ENCODE measurements around the gene TMEM220. TPM values are rescaled to one million over a fixed set of nuclear protein-coding genes. Genes with fewer than 3 reads are reported as not detected.

TMEM220 gene
- total and polyA plus RNA-seq, 9 of the 15 experiments (the other 6 are each of a cell fraction or from before 2014, with no cell fraction given): not detected

DNA sequence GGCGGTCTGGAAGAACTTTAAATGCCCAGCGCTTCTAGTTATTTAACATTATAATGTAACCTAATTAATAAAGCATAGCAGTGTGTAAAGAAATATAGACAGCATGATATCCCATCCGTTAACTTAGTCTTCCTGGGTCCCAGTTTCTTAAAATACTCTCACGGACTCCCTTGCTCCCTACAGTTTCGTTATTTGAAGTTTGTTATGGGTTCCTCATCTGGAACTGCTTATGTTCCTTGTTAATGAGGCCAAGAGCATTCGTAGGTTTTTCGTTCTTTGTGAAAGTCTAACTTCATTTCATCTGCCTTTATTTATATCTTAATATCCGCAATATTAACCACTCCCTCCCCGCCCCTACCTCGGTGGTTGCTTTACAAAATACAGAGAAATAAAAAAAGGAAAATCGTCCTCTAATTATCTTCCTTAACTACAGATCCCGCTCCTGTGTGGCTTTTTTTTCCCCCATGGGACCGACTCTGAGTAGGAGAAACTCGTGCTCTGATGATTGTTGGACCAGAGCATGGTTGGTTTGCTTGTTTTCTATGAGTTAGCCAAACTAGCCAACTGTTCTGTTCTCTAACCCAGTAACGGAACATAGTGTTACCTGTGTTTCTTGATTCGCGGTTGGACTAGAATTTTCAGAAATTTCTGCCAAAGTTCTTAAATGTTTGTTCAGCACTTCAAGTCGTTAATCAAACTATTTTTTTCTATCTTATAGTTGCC, 31.6 kb downstream of the TMEM220 start:
- BruUV-seq (replicated peaks): TSS peak; percentile 70
- peak overlapping the region; percentile 86 for H3K27ac ChIP-seq (ENCODE audit: extremely low read depth, low read depth, low read length)
- intact Hi-C loops (cut with micrococcal nuclease): no loop called here

More for the DNA sequence above, 31.6 kb downstream of the TMEM220 start:
- Histone ChIP-seq H2AFZ (ENCODE audit: low read depth, low read length) (peak overlapping the region; percentile 91), H3K9me3 (replicated peaks; ENCODE audit: control insufficient read depth, insufficient read depth, low read depth, low read length) (no peaks in the 10 kb centered on the region), H3K9me1 (ENCODE audit: control insufficient read depth, insufficient read depth, low read length) (no peaks in the 10 kb centered on the region), H4K20me1 (replicated peaks; ENCODE audit: control insufficient read depth, insufficient read depth, low read length) (no peaks in the 10 kb centered on the region), H3K4me3 (peak overlapping the region; percentile 75), H3K4me2 (ENCODE audit: insufficient read depth, low read length) (peak overlapping the region; percentile 81), H3K27me3 (ENCODE audit: control insufficient read depth in 2 of 2, insufficient read depth in 2 of 2, low read length in 2 of 2) (no peaks in the 10 kb centered on the region), H3K79me2 (ENCODE audit: control insufficient read depth, insufficient read depth, low read length) (peaks cover 59% of the 10 kb centered on the region), H3K9ac (ENCODE audit: insufficient read depth in 1 of 2, low read depth in 2 of 2, low read length in 2 of 2) (peak overlapping the region; percentile 78 to 88), H3K4me1 (replicated peaks in 1 of 2; ENCODE audit: control insufficient read depth in 2 of 2, insufficient read depth in 2 of 2, low read length in 2 of 2) (peaks cover 0 to 3% of the 10 kb centered on the region in 2 experiments; a peak in 2 of 5 replicates), H3K36me3 (ENCODE audit: control insufficient read depth, insufficient read depth, low read length) (peaks cover 24% of the 10 kb centered on the region)
- WGBS (ENCODE audit: insufficient coverage, low coverage, missing lambda C conversion rate): 2% methylated on average over 16 of the region's 18 CpGs
- CTCF ChIA-PET (ENCODE audit: low intra/inter-chr PET ratio): no interaction called here
- DNase-seq (ENCODE audit: extremely low read depth in 1 of 4, low spot score in 3 of 4) (peak in 2 of 4 experiments; percentile 12 to 19), ATAC-seq (no peak), FAIRE-seq (peak; percentile 61)
- POLR2A ChIA-PET: no interaction called here
- TF ChIP-seq NCOA2 (IDR thresholded peaks at IDR 0.05; ENCODE audit: partially characterized antibody in 2 of 2) (no peak), NFE2L1 (tag; IDR thresholded peaks at IDR 0.05; ENCODE audit: borderline replicate concordance, low read depth) (no peak)
- TF ChIP-seq, protein P1, sequence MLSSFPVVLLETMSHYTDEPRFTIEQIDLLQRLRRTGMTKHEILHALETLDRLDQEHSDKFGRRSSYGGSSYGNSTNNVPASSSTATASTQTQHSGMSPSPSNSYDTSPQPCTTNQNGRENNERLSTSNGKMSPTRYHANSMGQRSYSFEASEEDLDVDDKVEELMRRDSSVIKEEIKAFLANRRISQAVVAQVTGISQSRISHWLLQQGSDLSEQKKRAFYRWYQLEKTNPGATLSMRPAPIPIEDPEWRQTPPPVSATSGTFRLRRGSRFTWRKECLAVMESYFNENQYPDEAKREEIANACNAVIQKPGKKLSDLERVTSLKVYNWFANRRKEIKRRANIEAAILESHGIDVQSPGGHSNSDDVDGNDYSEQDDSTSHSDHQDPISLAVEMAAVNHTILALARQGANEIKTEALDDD (IDR thresholded peaks at IDR 0.05): peak; percentile 44; the same call in 1 of the 2 replicates
- in situ Hi-C loops (cut with MboI): no loop called here

Measured in K562 (cell line).